PC-9 (cell line): ENCODE data around the gene OAS2. TPM values are rescaled to one million over a fixed set of nuclear protein-coding genes. Genes with fewer than 3 reads are reported as not detected.
"Not testable (repeated sequence)": the region's sequence is repeated elsewhere in the genome, so short reads cannot be mapped to it uniquely, and the experiment has no call there.

Experiments used
- BruUV-seq: library from RNA; stranded (reverse); fragments of 400-500 nt; replicated peaks from 2 replicates; lab custom pipeline; 2021; lab: Mats Ljungman, UMichigan
- CTCF ChIA-PET: fragments of 300-600 bp; sonication (Branson Sonifier 250); formaldehyde crosslinking; loops from one replicate; lab custom pipeline; 2022; ENCODE audit warnings: antibody characterized with exemption; lab: Charles Lee
- POLR2A ChIA-PET: fragments of 300-600 bp; sonication (Branson Sonifier 250); formaldehyde crosslinking; loops from one replicate; lab custom pipeline; 2022; ENCODE audit warnings: antibody characterized with exemption; ENCODE audit not compliant: unreplicated experiment; lab: Charles Lee
- DNase-seq, 2 experiments: peaks; one replicate each; pipeline versions ENCODE4 v3.0.0 to v3.0.0-alpha.2; 2015 to 2022; ENCODE audit warnings: mixed read lengths in 1 of 2
- H2AFZ ChIP-seq: fragments of 200-600 bp; sonication (generic); 2 replicates; pipeline ENCODE4 v1.8.1; 2017; ENCODE audit warnings: antibody characterized with exemption
- H3F3A ChIP-seq: fragments of 200-600 bp; sonication (generic); 2 replicates; pipeline ENCODE4 v1.8.1; 2017; ENCODE audit warnings: antibody characterized with exemption, mild to moderate bottlenecking, low read depth; ENCODE audit not compliant: insufficient read depth
- H3K27ac ChIP-seq: fragments of 200-600 bp; sonication (generic); 2 replicates; pipeline ENCODE4 v1.6.1; 2016; ENCODE audit warnings: mixed run types
- H3K27me3 ChIP-seq: fragments of 200-600 bp; sonication (generic); 2 replicates; pipeline ENCODE4 v1.6.1; 2016; ENCODE audit warnings: low read depth, mixed run types; ENCODE audit not compliant: insufficient read depth
- H3K36me3 ChIP-seq: fragments of 200-600 bp; sonication (generic); 2 replicates; pipeline ENCODE4 v1.6.1; 2016; ENCODE audit warnings: low read depth, mixed run types
- H3K4me1 ChIP-seq: fragments of 200-600 bp; sonication (generic); replicated peaks from 2 replicates; pipeline ENCODE4 v1.6.1; 2016; ENCODE audit warnings: mixed run types; ENCODE audit not compliant: insufficient read depth
- H3K4me2 ChIP-seq: fragments of 200-600 bp; sonication (generic); 2 replicates; pipeline ENCODE4 v1.6.1; 2017; ENCODE audit warnings: mixed run types
- H3K4me3 ChIP-seq: fragments of 200-600 bp; sonication (generic); 2 replicates; pipeline ENCODE4 v1.6.1; 2016; ENCODE audit warnings: mixed run types
- H3K79me2 ChIP-seq: fragments of 200-600 bp; sonication (generic); 2 replicates; pipeline ENCODE4 v1.6.1; 2017; ENCODE audit warnings: low read depth, mixed run types
- H3K9me2 ChIP-seq: fragments of 200-600 bp; sonication (generic); 2 replicates; pipeline ENCODE4 v1.8.1; 2017; ENCODE audit warnings: mild to moderate bottlenecking; ENCODE audit not compliant: insufficient read depth
- H3K9me3 ChIP-seq: fragments of 200-600 bp; sonication (generic); 2 replicates; pipeline ENCODE4 v1.8.1; 2016; ENCODE audit warnings: low read depth; ENCODE audit not compliant: insufficient read depth
- H4K20me1 ChIP-seq: fragments of 200-600 bp; sonication (generic); 2 replicates; pipeline ENCODE4 v1.8.1; 2017; ENCODE audit not compliant: insufficient read depth
- EZH2 ChIP-seq: fragments of 200-600 bp; sonication (generic); IDR thresholded peaks from 2 replicates; pipeline ENCODE4 v1.8.0; 2017; ENCODE audit warnings: antibody characterized with exemption, low read depth
- intact Hi-C: fragments of 100-400 bp; cut with micrococcal nuclease; formaldehyde crosslinking; loops from one replicate; pipeline ENCODE4 v1.10.0; 2022; ENCODE audit not compliant: unreplicated experiment
- total RNA-seq: library from RNA; stranded (reverse); gene quantifications from 2 replicates; pipeline ENCODE4 v1.2.3, GENCODE V29; 2021
- TF ChIP-seq, protein P1 (sequence below): fragments of 200-600 bp; sonication (generic); conservative IDR thresholded peaks from 2 replicates; pipeline ENCODE4 v1.6.1; 2017; ENCODE audit warnings: mixed run types, antibody characterized with exemption, mild to moderate bottlenecking, moderate library complexity

The OAS2 gene
- total RNA-seq, 1 experiment from 2014 or later, result 0.98 TPM

- no peaks in the 10 kb centered on the region for H3K9me2 ChIP-seq
- H3K4me1 ChIP-seq, result no peaks in the 10 kb centered on the region
- H2AFZ ChIP-seq, result no peak overlapping the region
- 0 out of 2 replicates have a peak, but pooled peaks cover 3% of the 10 kb centered on the region for H3K9me3 ChIP-seq
- H3K4me3 ChIP-seq, result no peak overlapping the region
- intact Hi-C loops, result no loop called here
- H3K27me3 ChIP-seq, result peaks cover 15% of the 10 kb centered on the region
- DNase-seq, result no peak
- ChIA-PET POLR2A (no interaction called here), CTCF (no interaction called here)
- no peak overlapping the region for H3K27ac ChIP-seq
- no peaks in the 10 kb centered on the region for H4K20me1 ChIP-seq
- H3F3A ChIP-seq, result no peaks in the 10 kb centered on the region
- no peak for TF ChIP-seq EZH2
- TF ChIP-seq, protein P1, sequence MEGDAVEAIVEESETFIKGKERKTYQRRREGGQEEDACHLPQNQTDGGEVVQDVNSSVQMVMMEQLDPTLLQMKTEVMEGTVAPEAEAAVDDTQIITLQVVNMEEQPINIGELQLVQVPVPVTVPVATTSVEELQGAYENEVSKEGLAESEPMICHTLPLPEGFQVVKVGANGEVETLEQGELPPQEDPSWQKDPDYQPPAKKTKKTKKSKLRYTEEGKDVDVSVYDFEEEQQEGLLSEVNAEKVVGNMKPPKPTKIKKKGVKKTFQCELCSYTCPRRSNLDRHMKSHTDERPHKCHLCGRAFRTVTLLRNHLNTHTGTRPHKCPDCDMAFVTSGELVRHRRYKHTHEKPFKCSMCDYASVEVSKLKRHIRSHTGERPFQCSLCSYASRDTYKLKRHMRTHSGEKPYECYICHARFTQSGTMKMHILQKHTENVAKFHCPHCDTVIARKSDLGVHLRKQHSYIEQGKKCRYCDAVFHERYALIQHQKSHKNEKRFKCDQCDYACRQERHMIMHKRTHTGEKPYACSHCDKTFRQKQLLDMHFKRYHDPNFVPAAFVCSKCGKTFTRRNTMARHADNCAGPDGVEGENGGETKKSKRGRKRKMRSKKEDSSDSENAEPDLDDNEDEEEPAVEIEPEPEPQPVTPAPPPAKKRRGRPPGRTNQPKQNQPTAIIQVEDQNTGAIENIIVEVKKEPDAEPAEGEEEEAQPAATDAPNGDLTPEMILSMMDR, result no peak
- no peaks in the 10 kb centered on the region for H3K36me3 ChIP-seq
- H3K4me2 ChIP-seq, result no peak overlapping the region
- H3K79me2 ChIP-seq, result no peaks in the 10 kb centered on the region
- no TSS peak for BruUV-seq
Measured at GRCh38 chr12:112987561-112987960, 9.2 kb downstream of the OAS2 start.

GRCh38 chr12:112988224-112988623 is 9.9 kb downstream of the OAS2 start:
- Histone ChIP-seq H3K9me2 (no peaks in the 10 kb centered on the region), H3K9me3 (0 out of 2 replicates have a peak, but pooled peaks cover 3% of the 10 kb centered on the region), H3K79me2 (no peaks in the 10 kb centered on the region), H3K4me3 (no peak overlapping the region), H3F3A (no peaks in the 10 kb centered on the region), H3K4me1 (no peaks in the 10 kb centered on the region), H2AFZ (no peak overlapping the region), H3K36me3 (no peaks in the 10 kb centered on the region), H3K4me2 (no peak overlapping the region), H3K27ac (no peak overlapping the region), H3K27me3 (peaks cover 15% of the 10 kb centered on the region), H4K20me1 (no peaks in the 10 kb centered on the region)
- POLR2A ChIA-PET, result no interaction called here
- no peak for DNase-seq
- CTCF ChIA-PET, result no interaction called here
- BruUV-seq, result no TSS peak
- no peak for TF ChIP-seq EZH2
- TF ChIP-seq, protein P1, result no peak
- intact Hi-C loops, result no loop called here

- CTCF ChIA-PET, H3K4me2 ChIP-seq, intact Hi-C loops, H3K9me3 ChIP-seq, H2AFZ ChIP-seq, DNase-seq, H4K20me1 ChIP-seq, H3K9me2 ChIP-seq, H3K4me1 ChIP-seq, H3K4me3 ChIP-seq, H3K79me2 ChIP-seq, H3F3A ChIP-seq, POLR2A ChIA-PET, H3K27ac ChIP-seq, BruUV-seq, H3K36me3 ChIP-seq: not testable (repeated sequence)
- H3K27me3 ChIP-seq, result peaks cover 15% of the 10 kb centered on the region
Measured at GRCh38 chr12:112988823-112989385, 10.6 kb downstream of the OAS2 start.

GRCh38 chr12:112989806-112990205 is 11.5 kb downstream of the OAS2 start:
- CTCF ChIA-PET, result interaction anchor here (0.6 kb wide), 1 partner anchor 29 kb away, joined by 7 read pairs; no protein-coding TSS in a partner anchor
- BruUV-seq, result no TSS peak
- H4K20me1 ChIP-seq, result no peaks in the 10 kb centered on the region
- intact Hi-C loops, result loop anchor here (5.0 to 10.0 kb wide), 2 partner anchors 57 to 85 kb away; partner anchors contain the start of gene OAS1
- H3K4me1 ChIP-seq, result no peaks in the 10 kb centered on the region
- no peak overlapping the region for H3K4me3 ChIP-seq
- POLR2A ChIA-PET, result no interaction called here
- no peak overlapping the region for H3K27ac ChIP-seq
- H3K9me2 ChIP-seq, result no peaks in the 10 kb centered on the region
- no peak for DNase-seq
- no peaks in the 10 kb centered on the region for H3K79me2 ChIP-seq
- no peak overlapping the region for H3K4me2 ChIP-seq
- peaks cover 10% of the 10 kb centered on the region; the same call in 1 of the 2 replicates for H3K27me3 ChIP-seq
- H3F3A ChIP-seq, result no peaks in the 10 kb centered on the region
- H3K9me3 ChIP-seq, result 0 out of 2 replicates have a peak, but pooled peaks cover 3% of the 10 kb centered on the region
- H3K36me3 ChIP-seq, result no peaks in the 10 kb centered on the region
- no peak overlapping the region for H2AFZ ChIP-seq
- TF ChIP-seq, protein P1, result no peak
- TF ChIP-seq EZH2, result no peak
